ENCODE data around the gene EIF4A2. TPM values are rescaled to one million over a fixed set of nuclear protein-coding genes. Genes with fewer than 3 reads are reported as not detected.

Gene EIF4A2
- total RNA-seq: 877 and 1,165 TPM in 2 replicates

GRCh38 chr3:186783058-186783730, at the start of gene EIF4A2:
TSS of gene EIF4A2 (plus strand) at chr3:186783577. CDS start at chr3:186783611, 34 bp downstream.

GRCh38 chr3:186806089-186807055, 23.0 kb downstream of the EIF4A2 start, which contains the start of gene RFC4:
TSS of gene RFC4 (minus strand) at chr3:186806482. CDS start at chr3:186804713, 1,769 bp downstream.

Other genes with a start within 250 kb of the EIF4A2 start
- 0.79 and 0.94 TPM in 2 replicates for gene CRYGS, start 239.2 kb upstream of the EIF4A2 start, total RNA-seq
- gene TBCCD1, start 216.2 kb upstream of the EIF4A2 start, total RNA-seq: 9.0 and 10.6 TPM in 2 replicates
- gene DNAJB11, start 212.9 kb upstream of the EIF4A2 start, total RNA-seq: 21.9 and 37.7 TPM in 2 replicates
- not detected in 2 replicates for gene AHSG, start 170.5 kb upstream of the EIF4A2 start, total RNA-seq
- not detected in 2 replicates for gene FETUB, start 143.2 kb upstream of the EIF4A2 start, total RNA-seq
- not detected in 2 replicates for gene HRG, start 117.6 kb upstream of the EIF4A2 start, total RNA-seq
- gene KNG1, start 66.2 kb upstream of the EIF4A2 start, total RNA-seq: not detected in 2 replicates
- gene RFC4, start 22.9 kb downstream of the EIF4A2 start, total RNA-seq: 10.5 and 11.0 TPM in 2 replicates
- gene ADIPOQ, start 59.1 kb downstream of the EIF4A2 start, total RNA-seq: not detected in 2 replicates
- gene ST6GAL1, start 146.9 kb downstream of the EIF4A2 start, total RNA-seq: 0.86 and 0.95 TPM in 2 replicates